Measurements from ENCODE around the gene CNN2.

The CNN2 gene

DNA sequence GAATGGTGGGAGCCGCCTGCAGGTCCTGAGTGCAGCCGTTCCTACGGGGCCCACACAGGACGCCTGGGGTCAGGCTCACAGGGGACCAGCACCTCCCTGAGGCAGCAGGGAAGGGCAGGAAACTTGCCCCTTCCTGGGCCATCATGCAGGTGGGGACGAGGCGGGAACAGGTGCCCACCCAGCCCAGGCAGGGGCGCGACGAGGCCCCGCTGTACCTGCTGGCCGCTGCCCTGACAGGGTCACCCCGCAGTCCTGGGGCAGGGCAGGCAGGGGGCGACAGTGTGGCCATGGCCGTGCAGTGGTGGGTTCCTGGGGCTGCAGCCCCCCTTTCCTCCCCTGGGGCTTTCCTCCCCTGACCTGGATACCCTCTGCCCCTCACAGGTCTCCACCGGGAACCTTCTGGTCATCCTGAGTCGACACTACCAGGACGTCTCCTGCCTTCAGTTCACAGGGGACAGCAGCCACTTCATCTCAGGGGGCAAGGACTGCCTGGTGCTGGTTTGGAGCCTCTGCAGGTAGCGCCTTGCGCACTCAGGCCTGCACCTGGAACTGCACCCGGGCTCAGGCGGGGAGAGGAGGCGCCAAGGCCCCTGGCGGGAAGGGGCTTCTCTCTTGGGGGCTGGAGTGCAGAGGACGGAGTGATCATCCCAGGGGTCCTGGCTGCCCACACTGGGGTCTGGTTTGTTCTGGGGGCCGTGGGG, 36.9 kb upstream of the CNN2 start:
- Histone ChIP-seq H3K4me1 (ENCODE audit: low read length) (no peaks in the 10 kb centered on the region), H4K20me1 (ENCODE audit: insufficient read depth, low read length) (no peaks in the 10 kb centered on the region), H3K27me3 (replicated peaks; ENCODE audit: insufficient read depth, low read length) (no peaks in the 10 kb centered on the region), H3K27ac (ENCODE audit: low read length) (no peak overlapping the region), H3K9ac (ENCODE audit: low read length) (no peak overlapping the region), H3K4me2 (ENCODE audit: low read depth, low read length) (no peak overlapping the region), H3F3A (ENCODE audit: insufficient read depth, low read length) (no peaks in the 10 kb centered on the region), H3K36me3 (replicated peaks; ENCODE audit: insufficient read depth, low read length) (0 out of 2 replicates have a peak, but pooled peaks cover 5% of the 10 kb centered on the region), H3K9me3 (replicated peaks; ENCODE audit: insufficient read depth, low read length) (no peaks in the 10 kb centered on the region), H3K79me2 (ENCODE audit: low read length) (peaks cover 14% of the 10 kb centered on the region), H2AFZ (ENCODE audit: low read length) (no peak overlapping the region), H3K4me3 (ENCODE audit: low read length) (no peak overlapping the region), H3K9me2 (replicated peaks; ENCODE audit: insufficient read depth, low read length) (no peaks in the 10 kb centered on the region)
- TF ChIP-seq EZH2 (optimal IDR thresholded peaks at IDR 0.05; ENCODE audit: low read depth, low read length) (no peak), EZH2phosphoT487 (IDR thresholded peaks at IDR 0.05; ENCODE audit: low read length) (no peak)
- TF ChIP-seq, protein P1, sequence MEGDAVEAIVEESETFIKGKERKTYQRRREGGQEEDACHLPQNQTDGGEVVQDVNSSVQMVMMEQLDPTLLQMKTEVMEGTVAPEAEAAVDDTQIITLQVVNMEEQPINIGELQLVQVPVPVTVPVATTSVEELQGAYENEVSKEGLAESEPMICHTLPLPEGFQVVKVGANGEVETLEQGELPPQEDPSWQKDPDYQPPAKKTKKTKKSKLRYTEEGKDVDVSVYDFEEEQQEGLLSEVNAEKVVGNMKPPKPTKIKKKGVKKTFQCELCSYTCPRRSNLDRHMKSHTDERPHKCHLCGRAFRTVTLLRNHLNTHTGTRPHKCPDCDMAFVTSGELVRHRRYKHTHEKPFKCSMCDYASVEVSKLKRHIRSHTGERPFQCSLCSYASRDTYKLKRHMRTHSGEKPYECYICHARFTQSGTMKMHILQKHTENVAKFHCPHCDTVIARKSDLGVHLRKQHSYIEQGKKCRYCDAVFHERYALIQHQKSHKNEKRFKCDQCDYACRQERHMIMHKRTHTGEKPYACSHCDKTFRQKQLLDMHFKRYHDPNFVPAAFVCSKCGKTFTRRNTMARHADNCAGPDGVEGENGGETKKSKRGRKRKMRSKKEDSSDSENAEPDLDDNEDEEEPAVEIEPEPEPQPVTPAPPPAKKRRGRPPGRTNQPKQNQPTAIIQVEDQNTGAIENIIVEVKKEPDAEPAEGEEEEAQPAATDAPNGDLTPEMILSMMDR (IDR thresholded peaks at IDR 0.05; ENCODE audit: low read length): peak; percentile 21; the same call in 1 of the 2 replicates
- DNase-seq: no peak

DNA sequence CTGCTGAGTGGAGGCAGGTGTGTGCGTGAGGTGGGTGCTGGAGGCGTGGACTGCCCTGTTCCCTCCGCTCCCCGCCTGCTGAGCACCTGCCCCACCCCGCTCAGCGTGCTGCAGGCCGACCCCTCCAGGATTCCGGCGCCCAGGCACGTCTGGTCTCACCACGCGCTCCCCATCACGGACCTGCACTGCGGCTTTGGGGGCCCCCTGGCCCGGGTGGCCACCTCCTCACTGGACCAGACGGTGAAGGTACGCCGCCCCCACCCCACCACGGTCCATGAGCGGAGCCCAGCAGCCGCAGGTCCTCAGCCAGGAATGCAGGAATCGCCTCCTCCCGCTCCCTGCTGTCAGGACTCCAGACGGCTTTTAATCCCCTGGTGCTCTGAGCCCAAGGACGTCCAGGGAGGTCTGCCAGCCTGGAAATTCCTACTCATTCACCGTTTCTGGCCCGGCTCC, 36.3 kb upstream of the CNN2 start:
- no peaks in the 10 kb centered on the region for H3F3A ChIP-seq (ENCODE audit: insufficient read depth, low read length)
- TF ChIP-seq EZH2phosphoT487 (IDR thresholded peaks at IDR 0.05; ENCODE audit: low read length) (no peak), EZH2 (optimal IDR thresholded peaks at IDR 0.05; ENCODE audit: low read depth, low read length) (no peak)
- TF ChIP-seq, protein P1 (IDR thresholded peaks at IDR 0.05; ENCODE audit: low read length): no peak
- peaks cover 8% of the 10 kb centered on the region for H3K79me2 ChIP-seq (ENCODE audit: low read length)
- H3K27ac ChIP-seq (ENCODE audit: low read length): no peak overlapping the region
- no peaks in the 10 kb centered on the region for H3K4me1 ChIP-seq (ENCODE audit: low read length)
- H3K9me3 ChIP-seq (replicated peaks; ENCODE audit: insufficient read depth, low read length): no peaks in the 10 kb centered on the region
- H2AFZ ChIP-seq (ENCODE audit: low read length): no peak overlapping the region
- no peak for DNase-seq
- no peaks in the 10 kb centered on the region for H3K9me2 ChIP-seq (replicated peaks; ENCODE audit: insufficient read depth, low read length)
- no peaks in the 10 kb centered on the region for H3K27me3 ChIP-seq (replicated peaks; ENCODE audit: insufficient read depth, low read length)
- no peak overlapping the region for H3K4me3 ChIP-seq (ENCODE audit: low read length)
- 0 out of 2 replicates have a peak, but pooled peaks cover 5% of the 10 kb centered on the region for H3K36me3 ChIP-seq (replicated peaks; ENCODE audit: insufficient read depth, low read length)
- H4K20me1 ChIP-seq (ENCODE audit: insufficient read depth, low read length): no peaks in the 10 kb centered on the region
- H3K4me2 ChIP-seq (ENCODE audit: low read depth, low read length): no peak overlapping the region
- no peak overlapping the region for H3K9ac ChIP-seq (ENCODE audit: low read length)

DNA sequence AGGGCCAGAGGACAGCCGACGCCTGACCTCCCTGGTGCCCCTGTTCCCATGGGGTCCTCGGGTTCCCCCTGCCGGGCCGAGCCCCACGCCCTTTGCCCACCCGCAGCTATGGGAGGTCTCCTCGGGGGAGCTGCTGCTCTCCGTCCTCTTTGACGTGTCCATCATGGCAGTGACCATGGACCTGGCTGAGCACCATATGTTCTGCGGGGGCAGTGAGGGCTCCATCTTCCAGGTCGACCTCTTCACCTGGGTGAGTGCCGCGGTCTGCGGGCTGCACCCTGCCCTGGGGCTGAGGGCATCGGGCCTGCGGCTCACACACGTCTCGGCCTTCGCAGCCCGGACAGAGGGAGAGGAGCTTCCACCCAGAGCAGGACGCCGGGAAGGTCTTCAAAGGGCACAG, 35.7 kb upstream of the CNN2 start:
- no peak for DNase-seq
- H3K79me2 ChIP-seq (ENCODE audit: low read length): peaks cover 2% of the 10 kb centered on the region
- H3K4me3 ChIP-seq (ENCODE audit: low read length): no peak overlapping the region
- no peaks in the 10 kb centered on the region for H3K27me3 ChIP-seq (replicated peaks; ENCODE audit: insufficient read depth, low read length)
- H3K9me3 ChIP-seq (replicated peaks; ENCODE audit: insufficient read depth, low read length): no peaks in the 10 kb centered on the region
- TF ChIP-seq, protein P1 (IDR thresholded peaks at IDR 0.05; ENCODE audit: low read length): no peak
- TF ChIP-seq EZH2phosphoT487 (IDR thresholded peaks at IDR 0.05; ENCODE audit: low read length) (no peak), EZH2 (optimal IDR thresholded peaks at IDR 0.05; ENCODE audit: low read depth, low read length) (no peak)
- H4K20me1 ChIP-seq (ENCODE audit: insufficient read depth, low read length): no peaks in the 10 kb centered on the region
- no peak overlapping the region for H3K27ac ChIP-seq (ENCODE audit: low read length)
- no peaks in the 10 kb centered on the region for H3F3A ChIP-seq (ENCODE audit: insufficient read depth, low read length)
- H3K4me2 ChIP-seq (ENCODE audit: low read depth, low read length): no peak overlapping the region
- H3K36me3 ChIP-seq (replicated peaks; ENCODE audit: insufficient read depth, low read length): 0 out of 2 replicates have a peak, but pooled peaks cover 5% of the 10 kb centered on the region
- no peak overlapping the region for H3K9ac ChIP-seq (ENCODE audit: low read length)
- H3K9me2 ChIP-seq (replicated peaks; ENCODE audit: insufficient read depth, low read length): no peaks in the 10 kb centered on the region
- no peak overlapping the region for H2AFZ ChIP-seq (ENCODE audit: low read length)
- no peaks in the 10 kb centered on the region for H3K4me1 ChIP-seq (ENCODE audit: low read length)

Measured in MM.1S (cell line).